Renal cortical epithelial cell (primary cell): ENCODE measurements around the gene SERPINB4. TPM values are rescaled to one million over a fixed set of nuclear protein-coding genes. Genes with fewer than 3 reads are reported as not detected.

Experiments used
- DNase-seq: peaks from one replicate; pipeline ENCODE4 v3.0.0-alpha.2; 2011; ENCODE audit warnings: low read depth
- total RNA-seq: library from RNA; depleted of rRNA; stranded (reverse); fragments of >200 nt; gene quantifications from 2 replicates; pipeline ENCODE4 v1.2.3, GENCODE V29; 2014

The SERPINB4 gene
- total RNA-seq, 1 donor from 2014 or later = 0.35 TPM

DNA sequence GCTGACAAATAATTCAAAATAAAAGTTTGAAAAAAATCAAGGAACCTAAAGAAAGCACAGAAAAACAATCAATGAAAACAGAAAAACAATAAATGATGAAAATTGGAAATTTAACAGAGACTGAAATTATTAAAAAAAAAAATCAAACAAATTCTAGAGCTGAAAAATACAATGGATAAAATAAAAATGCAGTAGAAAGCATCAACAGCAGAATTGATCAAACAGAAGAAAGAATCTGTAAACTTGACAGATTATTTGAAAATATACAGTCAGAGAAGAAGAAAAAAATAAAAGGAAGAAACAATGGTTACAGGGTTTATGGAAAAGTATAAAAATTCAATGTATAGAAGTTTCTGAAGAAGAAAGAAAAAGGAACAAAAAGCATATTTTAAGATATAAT is 16.2 kb downstream of the SERPINB4 start:
- DNase-seq = no peak

DNA sequence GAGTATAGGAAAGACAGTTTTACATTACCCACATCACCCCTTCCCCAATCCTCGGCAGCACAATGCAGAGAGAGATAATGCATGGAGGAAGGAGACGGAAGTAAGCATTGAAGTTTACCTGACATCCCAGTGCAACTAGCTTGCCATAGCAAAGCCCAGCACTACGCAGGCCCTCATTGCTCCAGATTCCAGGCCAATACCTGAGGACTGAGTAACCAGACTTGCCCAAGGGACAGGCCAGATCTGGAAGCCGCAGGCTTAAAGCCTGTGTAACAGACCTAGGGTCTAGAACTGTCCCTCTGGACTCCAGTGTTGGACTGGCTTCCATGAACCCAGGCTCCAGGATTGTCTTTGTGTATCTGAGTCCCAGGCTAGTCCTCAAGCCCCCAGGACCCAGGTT is 17.6 kb downstream of the SERPINB4 start:
- no peak for DNase-seq

DNA sequence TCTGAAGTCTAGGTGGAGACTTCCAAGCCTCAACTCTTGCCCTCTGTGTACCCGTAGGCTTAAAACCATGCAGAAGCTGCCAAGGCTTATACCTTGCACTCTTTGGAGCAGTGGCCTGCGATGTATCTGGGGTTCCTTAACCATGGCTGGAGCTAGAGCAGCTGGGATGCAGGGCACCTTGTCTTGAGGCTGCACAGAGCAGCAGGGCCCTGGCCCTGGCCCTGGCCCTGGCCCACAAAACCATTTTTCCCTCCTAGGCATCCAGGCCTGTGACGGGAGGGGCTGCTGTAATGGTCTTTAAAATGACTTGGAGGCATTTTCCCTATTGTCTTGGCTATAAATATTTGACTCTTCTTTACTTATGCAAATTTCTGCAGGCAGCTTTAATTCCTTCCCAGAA is 19.2 kb downstream of the SERPINB4 start:
- no peak for DNase-seq

DNA sequence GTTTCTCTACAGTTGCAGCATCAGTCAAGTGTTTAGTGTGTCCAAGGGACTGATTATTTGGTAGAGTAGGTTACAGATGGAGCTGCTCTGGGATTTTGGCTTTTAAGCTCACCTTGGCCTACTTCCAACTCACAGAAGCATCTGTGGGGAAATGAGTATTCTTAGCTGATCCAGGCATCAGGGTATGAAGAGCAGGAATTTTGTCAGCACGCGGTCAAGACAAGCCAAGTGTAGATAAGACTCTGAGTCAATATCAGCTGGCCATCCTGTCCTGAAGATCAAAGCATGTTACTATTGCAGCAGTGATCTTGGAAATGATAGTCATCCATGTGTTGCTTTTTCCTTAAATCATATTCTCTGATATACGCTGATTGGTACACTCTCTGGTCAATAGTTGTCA is 24.4 kb downstream of the SERPINB4 start:
- DNase-seq = no peak

DNA sequence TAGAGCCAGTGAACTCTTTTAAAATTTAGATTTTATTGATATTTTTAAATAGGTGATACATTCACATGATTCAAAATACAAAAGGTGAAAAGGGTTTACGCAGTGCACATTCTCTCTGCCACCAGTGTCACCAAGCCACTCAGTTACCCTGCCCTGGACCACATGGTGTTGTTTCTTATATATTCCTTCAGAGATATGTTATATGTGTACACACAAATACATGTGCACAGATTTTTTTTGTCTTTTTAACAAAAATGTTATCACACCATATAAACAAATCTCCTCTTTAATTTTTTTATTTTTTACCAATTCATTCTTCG is 26.2 kb downstream of the SERPINB4 start:
- DNase-seq = no peak

DNA sequence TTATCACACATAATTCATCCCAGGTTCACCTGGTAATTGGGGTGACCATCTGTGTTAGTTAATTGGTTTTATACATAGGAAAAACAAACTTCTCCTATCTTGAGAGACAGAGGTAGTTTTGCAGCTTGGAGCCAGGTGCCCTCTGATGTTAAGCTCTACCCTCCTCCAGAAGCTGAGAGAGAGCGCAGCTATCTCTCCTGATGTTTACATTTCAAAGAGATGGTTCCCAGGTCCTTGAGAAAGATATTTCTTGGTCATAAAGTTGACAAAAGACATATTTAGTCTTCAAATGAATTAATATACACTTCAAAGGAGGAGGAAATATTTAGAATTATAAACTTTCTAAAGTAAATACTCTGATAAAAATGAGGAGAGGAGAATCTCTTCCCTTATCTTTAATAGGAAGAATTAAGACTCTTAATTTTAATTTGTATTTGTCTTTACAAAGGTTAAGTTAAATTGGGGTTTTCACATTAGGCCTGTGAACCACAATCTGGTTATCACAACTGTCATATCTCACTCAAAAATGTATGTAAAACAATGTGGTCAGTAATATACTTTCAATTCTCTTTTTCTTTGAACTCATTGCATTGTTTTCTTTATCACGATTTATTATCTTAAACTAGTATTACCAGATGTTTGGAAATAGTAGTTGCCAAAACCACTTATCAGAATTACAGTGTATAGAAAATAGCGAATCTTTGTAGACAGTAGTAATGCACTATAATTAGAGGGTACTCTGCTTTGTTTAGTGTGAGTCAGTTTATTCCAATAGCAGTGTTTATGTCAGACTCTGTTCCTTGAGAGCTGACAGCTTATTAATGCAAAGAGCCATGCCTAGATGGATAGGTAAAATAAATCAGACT is 26.8 kb downstream of the SERPINB4 start:
- DNase-seq = no peak

DNA sequence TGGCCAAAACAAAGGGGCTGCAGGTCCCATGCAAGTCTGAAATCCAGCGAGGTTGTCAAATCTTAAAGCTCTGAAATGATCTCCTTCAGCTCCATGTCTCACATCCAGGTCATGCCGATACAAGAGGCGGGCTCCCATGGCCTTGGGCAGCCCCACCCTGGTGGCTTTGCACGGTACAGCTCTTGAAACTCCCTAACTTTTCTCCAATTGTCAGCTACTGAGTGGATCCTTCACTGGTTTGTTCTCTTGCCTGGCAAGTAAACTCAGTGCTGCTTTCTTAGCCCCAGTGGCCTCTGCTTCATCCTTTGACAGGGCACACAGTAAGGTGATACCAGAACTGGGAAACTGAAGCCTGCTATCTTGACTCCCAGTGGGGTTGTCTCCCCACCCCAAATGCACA is 30.6 kb downstream of the SERPINB4 start:
- no peak for DNase-seq

DNA sequence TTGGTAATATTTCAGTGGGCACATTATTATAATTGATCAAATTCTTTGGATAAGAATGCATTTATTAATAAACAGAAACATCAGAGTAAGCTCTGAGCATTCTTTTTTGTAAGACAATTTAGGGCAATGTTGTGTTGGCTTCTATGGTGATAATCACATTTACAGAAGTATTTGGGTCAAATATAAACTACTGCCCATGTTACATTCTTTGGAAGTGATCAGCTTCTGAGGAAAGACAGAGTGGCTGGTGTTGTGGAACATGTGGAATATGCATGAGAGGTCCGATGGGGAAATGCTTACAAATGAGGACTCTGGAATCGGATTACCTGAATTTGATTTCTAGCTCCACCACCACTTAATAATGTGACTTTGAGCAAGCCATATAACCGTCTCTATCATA is 37.5 kb downstream of the SERPINB4 start:
- DNase-seq = peak; percentile 7

DNA sequence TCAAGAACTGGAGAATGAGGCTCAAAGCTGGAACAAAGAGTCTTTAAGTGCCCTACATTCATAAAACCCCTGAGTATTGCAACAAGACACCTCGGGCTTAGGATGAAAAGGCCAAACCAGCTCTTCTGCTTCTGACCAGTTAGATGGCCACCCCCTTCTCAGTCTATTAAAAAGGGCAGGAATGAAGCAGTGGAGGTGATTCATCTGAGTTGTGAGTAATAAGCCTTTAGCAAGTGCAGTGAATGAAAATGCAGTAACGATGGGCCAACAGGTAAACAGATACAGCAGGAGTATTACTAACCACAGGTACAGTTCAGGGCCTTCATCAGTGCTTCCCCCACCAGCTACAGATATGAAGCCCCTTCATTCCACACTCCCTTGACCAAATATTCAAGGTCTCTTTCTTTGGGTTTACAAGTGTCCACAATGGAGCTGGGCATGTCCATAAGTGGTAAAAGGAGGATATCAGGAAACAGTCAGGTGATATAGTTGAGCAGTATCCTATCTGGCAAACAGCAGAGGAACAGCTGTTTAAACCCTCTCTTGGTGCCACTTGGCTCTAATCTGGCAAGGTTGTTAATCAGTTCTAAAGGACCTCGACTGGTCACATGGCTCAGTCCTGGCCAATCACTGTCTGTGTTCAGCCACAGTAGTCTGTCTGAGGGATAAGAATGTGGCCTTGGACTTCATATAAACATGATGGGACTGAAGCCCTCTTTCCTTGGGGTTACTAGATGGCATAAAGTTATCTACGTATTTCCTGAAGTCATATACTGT is 39.1 kb downstream of the SERPINB4 start:
- peak; percentile 91 for DNase-seq

DNA sequence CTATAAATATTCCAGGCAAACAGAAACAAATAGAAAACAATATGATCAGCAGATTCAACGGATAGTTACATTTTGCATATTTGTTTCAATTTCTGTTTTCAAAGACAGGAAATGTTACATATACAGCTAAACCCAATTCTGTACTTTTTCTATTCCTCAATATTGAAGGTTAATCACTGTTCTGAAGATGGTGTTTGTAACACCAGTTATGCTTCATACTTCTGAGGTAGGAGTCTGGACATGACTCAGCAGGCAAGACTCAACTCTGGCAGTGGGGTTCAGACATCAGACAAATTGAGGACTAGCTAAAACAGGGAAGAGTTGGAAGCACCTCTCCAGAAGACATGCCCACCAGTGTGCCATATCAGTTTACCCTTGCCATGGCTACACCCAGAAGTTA is 40.3 kb downstream of the SERPINB4 start:
- DNase-seq = peak; percentile 56

DNA sequence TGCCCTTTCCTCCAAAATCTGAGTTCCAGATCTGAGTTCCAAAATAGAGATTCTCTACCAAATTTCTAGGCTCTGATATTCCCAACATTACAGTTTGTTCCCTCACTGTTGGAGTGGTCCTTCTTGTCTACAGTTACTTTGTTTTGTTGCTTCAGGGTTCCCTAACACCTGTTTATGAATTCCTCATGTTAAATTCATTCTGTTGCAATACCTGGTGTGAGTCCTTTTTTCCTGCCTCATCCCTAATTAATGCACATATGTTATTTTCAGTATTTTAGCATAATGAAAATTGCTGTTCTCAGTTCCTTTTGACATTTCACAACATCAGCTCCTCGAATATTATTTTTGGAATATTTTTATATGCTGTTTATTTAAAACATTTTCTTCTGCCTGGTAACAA is 40.7 kb downstream of the SERPINB4 start:
- peak; percentile 5 for DNase-seq

DNA sequence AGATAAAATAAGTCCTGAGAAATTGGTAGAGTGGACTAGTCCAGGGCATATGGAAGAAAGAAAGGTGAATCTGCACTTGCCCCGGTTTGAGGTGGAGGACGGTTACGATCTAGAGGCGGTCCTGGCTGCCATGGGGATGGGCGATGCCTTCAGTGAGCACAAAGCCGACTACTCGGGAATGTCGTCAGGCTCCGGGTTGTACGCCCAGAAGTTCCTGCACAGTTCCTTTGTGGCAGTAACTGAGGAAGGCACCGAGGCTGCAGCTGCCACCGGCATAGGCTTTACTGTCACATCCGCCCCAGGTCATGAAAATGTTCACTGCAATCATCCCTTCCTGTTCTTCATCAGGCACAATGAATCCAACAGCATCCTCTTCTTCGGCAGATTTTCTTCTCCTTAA is 47.1 kb downstream of the SERPINB4 start:
- DNase-seq = no peak

DNA sequence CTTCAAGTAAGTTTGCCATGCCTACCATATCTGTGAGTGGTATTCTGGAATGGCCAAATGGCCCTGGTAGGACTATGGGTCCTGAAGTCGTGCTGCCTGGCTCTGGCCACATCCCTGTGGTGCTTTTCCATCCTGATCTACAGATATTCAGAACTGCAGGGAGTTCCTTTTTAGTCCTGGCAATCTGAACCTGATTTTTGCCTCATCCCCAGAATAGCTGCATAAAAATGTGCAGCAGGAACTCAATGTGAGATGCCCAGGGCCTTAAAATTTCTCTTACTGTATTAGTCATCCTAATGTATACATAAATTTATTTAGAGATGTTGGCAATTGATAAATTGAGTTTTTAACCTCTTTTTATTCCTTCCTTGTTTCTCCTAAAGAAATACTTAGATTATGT is 51.6 kb downstream of the SERPINB4 start:
- no peak for DNase-seq

DNA sequence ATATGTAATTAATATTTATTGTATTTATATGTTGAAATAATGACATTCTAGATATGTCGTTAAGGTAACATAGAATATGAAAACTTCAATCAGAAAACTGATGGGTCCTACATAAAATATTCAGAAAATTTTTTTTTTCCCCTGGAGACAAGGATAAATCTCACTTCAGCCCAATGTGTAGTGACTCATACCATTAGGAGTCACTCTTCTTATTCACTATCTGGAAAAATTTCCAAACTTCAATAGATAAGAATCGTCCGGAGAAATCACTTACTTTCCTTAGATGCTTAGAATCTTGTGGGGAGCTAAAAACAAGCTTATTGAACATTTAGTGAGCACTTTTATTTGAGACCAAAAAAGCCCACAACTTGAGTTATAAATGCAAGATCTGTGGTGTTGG is 52.3 kb downstream of the SERPINB4 start:
- no peak for DNase-seq

DNA sequence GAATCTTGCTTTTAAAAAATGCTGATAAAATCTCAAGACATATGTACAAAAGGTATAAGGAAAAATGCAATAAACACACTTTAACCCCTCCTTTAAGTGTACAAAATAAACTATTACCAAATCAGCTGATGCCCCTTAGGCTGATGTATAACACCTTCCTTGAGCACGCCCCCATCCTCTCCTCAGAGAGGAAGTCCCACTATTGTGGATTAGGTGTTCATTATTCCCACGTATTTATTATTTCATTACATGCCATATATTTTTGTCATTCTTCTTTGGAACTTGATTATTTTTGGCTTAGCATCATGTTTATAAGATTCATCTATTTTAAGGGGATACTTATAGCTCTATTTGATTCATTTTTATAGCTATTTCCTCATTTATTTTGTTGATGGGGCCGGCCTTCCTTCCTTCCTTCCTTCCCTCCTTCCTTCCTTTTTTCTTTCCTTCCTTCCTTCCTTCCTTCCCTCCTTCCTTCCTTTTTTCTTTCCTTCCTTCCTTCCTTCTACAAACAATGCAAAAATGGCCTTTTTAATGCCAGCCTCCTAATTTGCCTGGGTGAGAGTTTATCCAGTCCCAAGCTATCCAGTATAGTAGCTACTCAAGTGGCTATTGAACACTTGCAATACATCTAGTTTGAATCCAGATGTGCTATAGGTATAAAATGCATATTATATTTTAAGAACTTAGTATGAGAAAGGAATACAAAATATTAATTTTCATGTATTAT is 52.9 kb downstream of the SERPINB4 start:
- no peak for DNase-seq

DNA sequence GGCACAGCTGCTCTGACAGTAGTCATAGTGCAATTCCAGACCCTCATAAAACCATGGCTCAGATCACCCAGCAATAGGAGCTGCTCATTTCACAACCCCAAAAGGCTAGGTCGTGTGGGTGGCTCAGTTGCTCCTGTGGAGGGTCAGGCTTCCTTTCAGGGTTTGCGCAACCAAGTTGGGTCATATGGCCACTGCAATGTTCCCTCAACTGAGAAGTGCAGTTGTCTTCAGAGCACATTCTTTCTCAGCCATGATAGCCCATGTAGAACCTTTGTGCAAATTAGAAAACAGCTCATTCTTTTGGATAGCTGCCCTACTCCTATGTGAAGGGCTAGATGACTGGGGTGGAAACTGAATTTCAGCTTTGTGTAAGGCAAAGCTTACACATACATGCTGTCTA is 53.7 kb downstream of the SERPINB4 start:
- DNase-seq = peak; percentile 77

DNA sequence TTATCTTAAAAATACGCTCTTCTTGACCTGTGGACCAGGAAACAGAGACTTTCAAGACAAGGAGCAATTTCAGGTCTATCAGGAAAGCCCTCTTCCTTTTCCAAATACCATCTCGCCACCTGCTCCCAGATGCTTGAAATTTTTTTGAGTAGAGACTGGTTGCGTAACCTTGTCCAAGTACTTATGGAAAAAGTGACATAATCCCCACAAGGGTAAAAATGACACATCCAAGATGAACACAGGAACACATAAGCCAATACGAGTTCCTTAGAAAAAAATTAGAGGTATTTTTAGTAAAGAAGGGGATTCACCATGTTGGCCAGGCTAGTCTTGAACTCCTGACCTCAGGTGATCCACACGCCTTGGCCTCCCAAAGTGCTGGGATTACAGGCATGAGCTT is 55.1 kb downstream of the SERPINB4 start:
- DNase-seq = peak; percentile 3

Other genes with a start within 250 kb of the SERPINB4 start
- 81.9 and 117 TPM in 2 replicates for gene VPS4B, start 221.8 kb downstream of the SERPINB4 start, total RNA-seq
- 0.10 and 1.2 TPM in 2 replicates for gene SERPINB5, start 167.3 kb downstream of the SERPINB4 start, total RNA-seq
- not detected in 2 replicates for gene SERPINB12, start 101.9 kb downstream of the SERPINB4 start, total RNA-seq
- gene SERPINB13, start 56.9 kb downstream of the SERPINB4 start, total RNA-seq = not detected in 2 replicates
- gene SERPINB3, start 17.6 kb upstream of the SERPINB4 start, total RNA-seq = 0.40 and 1.9 TPM in 2 replicates
- gene SERPINB11, start 58.7 kb upstream of the SERPINB4 start, total RNA-seq = not detected in 2 replicates
- gene SERPINB7, start 131.2 kb upstream of the SERPINB4 start, total RNA-seq = 0.25 and 28.0 TPM in 2 replicates
- 0.17 TPM in 1 of 2 replicates, not detected in the other for gene SERPINB2, start 243.4 kb upstream of the SERPINB4 start, total RNA-seq